Left ventricle myocardium inferior (tissue), 1 donor: ENCODE measurements around the gene PEMT. TPM values are rescaled to one million over a fixed set of nuclear protein-coding genes. Genes with fewer than 3 reads are reported as not detected.

Experiments
- DNase-seq: peaks from one replicate; pipeline ENCODE4 v3.0.0-alpha.2; 2020
- H3K27ac ChIP-seq: fragments of 200-600 bp; replicated peaks from 2 replicates; pipeline ENCODE4 v1.8.0; 2021
- H3K27me3 ChIP-seq: fragments of 200-600 bp; 2 replicates; pipeline ENCODE4 v1.8.0; 2021; ENCODE audit warnings: low read depth
- H3K36me3 ChIP-seq: fragments of 200-600 bp; 2 replicates; pipeline ENCODE4 v1.8.0; 2021
- H3K4me1 ChIP-seq: fragments of 200-600 bp; 2 replicates; pipeline ENCODE4 v1.8.0; 2021
- H3K4me3 ChIP-seq: fragments of 200-600 bp; 2 replicates; pipeline ENCODE4 v1.8.0; 2021; ENCODE audit warnings: mild to moderate bottlenecking, moderate library complexity
- H3K9me3 ChIP-seq: fragments of 200-600 bp; replicated peaks from 2 replicates; pipeline ENCODE4 v1.8.0; 2021
- intact Hi-C: fragments of 100-400 bp; cut with micrococcal nuclease; formaldehyde crosslinking; loops from one replicate; pipeline ENCODE4 v1.11.0; 2022
- total RNA-seq: library from RNA; stranded (reverse); fragmentation: NEBNext Ultra II Directional; extraction: Animal tissue kit (Norgen Biotek cat#: 25700); gene quantifications from one replicate; pipeline ENCODE4 v1.2.1, GENCODE V29; 2021
- TF ChIP-seq, protein P1 (sequence below): fragments of 200-600 bp; IDR thresholded peaks from 2 replicates; pipeline ENCODE4 v1.8.0; 2021; ENCODE audit warnings: antibody characterized with exemption, mild to moderate bottlenecking, borderline replicate concordance
- donor health status: DM: no; HTN: yes; CAD: no; lungs with severe emphysema.

Gene PEMT
- total RNA-seq, 1 donor from 2014 or later = 18.8 TPM

DNA sequence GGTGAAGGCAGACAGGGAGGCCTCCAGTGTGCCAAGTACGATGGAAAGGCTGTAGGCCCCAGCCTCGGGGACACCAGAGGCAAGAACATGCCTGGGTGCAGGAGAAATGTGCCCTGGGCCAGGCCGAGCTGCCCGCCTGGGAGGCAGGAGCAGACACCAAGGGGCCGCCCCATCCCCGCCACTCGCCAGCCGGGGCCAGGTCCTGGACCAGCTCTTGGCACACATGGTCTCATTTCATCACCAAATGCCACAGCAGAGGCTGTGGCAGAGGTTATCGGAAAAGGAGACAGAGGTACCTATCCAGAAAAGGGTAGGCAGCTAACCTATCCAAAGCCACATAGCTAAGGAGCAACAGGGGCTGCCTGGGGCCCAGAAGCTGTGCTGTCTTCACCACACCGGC is 31.3 kb downstream of the PEMT start:
- no peaks in the 10 kb centered on the region for H3K27me3 ChIP-seq
- peaks cover 33% of the 10 kb centered on the region for H3K4me1 ChIP-seq
- H3K4me3 ChIP-seq = no peak overlapping the region
- TF ChIP-seq, protein P1, sequence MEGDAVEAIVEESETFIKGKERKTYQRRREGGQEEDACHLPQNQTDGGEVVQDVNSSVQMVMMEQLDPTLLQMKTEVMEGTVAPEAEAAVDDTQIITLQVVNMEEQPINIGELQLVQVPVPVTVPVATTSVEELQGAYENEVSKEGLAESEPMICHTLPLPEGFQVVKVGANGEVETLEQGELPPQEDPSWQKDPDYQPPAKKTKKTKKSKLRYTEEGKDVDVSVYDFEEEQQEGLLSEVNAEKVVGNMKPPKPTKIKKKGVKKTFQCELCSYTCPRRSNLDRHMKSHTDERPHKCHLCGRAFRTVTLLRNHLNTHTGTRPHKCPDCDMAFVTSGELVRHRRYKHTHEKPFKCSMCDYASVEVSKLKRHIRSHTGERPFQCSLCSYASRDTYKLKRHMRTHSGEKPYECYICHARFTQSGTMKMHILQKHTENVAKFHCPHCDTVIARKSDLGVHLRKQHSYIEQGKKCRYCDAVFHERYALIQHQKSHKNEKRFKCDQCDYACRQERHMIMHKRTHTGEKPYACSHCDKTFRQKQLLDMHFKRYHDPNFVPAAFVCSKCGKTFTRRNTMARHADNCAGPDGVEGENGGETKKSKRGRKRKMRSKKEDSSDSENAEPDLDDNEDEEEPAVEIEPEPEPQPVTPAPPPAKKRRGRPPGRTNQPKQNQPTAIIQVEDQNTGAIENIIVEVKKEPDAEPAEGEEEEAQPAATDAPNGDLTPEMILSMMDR = no peak
- H3K36me3 ChIP-seq = no peaks in the 10 kb centered on the region
- no peaks in the 10 kb centered on the region for H3K9me3 ChIP-seq
- DNase-seq = no peak
- intact Hi-C loops = loop anchor here (10.0 kb wide), 1 partner anchor 55 kb away; no protein-coding TSS in a partner anchor
- no peak overlapping the region for H3K27ac ChIP-seq

DNA sequence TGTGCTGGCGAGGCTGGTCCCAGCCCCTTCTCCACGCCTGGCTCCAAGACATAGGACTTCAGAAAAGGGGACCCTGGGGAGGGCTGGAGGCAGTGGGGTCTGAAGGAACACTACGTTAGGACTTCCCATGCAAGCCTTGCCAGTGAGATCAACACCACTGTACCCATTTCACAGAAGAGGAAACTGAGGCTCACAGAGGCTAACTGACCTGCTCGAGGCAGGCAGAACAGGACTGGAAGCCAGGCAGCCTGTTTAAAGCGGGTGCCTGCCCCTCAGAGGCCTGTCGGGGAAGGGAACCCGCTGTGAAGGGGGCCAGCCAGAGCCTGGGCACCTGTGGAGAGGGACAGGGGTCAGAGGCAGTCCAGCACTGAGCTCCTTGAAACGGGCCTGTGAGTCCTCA is 32.3 kb downstream of the PEMT start:
- H3K27ac ChIP-seq = no peak overlapping the region
- intact Hi-C loops = no loop called here

DNA sequence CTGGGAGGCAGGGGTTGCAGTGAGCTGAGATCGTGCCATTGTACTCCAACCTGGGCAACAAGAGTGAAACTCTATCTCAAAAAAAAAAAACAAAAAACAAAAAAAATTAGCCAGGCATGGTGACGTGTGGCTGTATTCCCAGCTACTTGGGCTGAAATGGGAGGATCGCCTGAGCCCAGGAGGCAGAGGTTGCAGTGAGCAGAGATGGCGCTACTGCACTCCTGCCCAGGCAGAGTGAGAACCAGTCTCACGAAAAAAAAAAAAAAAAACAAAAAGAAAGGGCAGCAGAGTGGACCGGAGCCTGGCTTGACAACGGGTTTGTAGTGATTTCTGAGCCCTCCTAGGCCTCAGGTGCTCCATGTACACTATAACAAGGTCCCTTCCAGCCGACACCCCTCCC is 33.1 kb downstream of the PEMT start:
- Histone ChIP-seq H3K9me3 (no peaks in the 10 kb centered on the region), H3K4me3 (no peak overlapping the region), H3K36me3 (no peaks in the 10 kb centered on the region), H3K27me3 (no peaks in the 10 kb centered on the region), H3K4me1 (peaks cover 41% of the 10 kb centered on the region), H3K27ac (peak overlapping the region; percentile 64)
- DNase-seq = no peak
- TF ChIP-seq, protein P1 = no peak
- intact Hi-C loops = no loop called here

More for the DNA sequence above, 32.3 kb downstream of the PEMT start:
- no peak for DNase-seq
- Histone ChIP-seq H3K4me1 (peaks cover 34% of the 10 kb centered on the region), H3K4me3 (no peak overlapping the region), H3K27me3 (no peaks in the 10 kb centered on the region), H3K9me3 (no peaks in the 10 kb centered on the region), H3K36me3 (no peaks in the 10 kb centered on the region)
- TF ChIP-seq, protein P1 = no peak

DNA sequence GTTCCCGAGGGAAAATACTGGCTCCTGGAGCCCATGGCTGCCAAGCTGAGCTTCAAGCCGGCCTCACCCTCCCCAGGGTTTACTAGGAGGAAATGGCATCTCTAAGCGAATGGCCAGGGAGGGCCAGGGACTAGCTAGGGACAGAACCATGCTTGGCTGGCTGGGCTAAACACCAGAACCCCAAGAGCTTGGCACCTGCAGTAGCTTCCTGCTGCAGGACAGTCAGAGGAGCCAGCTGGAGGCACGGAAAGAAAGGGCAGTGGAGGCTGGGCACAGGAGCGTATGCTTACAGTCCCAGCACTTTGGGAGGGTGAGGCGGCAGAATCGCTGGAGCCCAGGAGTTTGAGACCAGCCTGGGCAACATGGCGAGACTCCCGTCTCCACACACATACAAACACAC is 33.7 kb downstream of the PEMT start:
- no peaks in the 10 kb centered on the region for H3K27me3 ChIP-seq
- intact Hi-C loops = no loop called here
- H3K9me3 ChIP-seq = no peaks in the 10 kb centered on the region
- H3K36me3 ChIP-seq = no peaks in the 10 kb centered on the region
- no peak overlapping the region for H3K4me3 ChIP-seq
- peak overlapping the region; percentile 64 for H3K27ac ChIP-seq
- TF ChIP-seq, protein P1 = no peak
- peaks cover 47% of the 10 kb centered on the region for H3K4me1 ChIP-seq
- peak; percentile 51 for DNase-seq

DNA sequence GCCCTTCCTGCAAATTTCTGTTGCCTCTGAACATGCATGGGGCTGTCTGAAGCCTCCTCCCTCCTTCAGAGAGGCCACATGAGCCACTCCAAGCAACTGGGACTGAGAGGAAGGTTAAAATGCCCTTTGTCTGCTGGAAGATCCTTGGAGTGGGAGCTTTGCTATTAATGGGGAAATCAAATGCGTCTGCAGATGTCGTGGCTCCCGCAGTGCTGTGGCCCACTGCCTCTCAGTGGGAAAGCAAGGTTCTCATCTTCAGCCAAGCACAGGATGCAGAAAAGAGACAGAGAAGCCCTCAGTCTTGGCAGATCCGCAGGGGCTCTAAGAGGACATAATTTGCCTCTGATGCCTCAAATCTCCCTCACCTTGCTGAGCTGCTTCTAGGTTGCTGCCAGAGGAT is 34.8 kb downstream of the PEMT start:
- intact Hi-C loops = no loop called here
- Histone ChIP-seq H3K36me3 (no peaks in the 10 kb centered on the region), H3K27ac (no peak overlapping the region), H3K4me3 (no peak overlapping the region), H3K9me3 (no peaks in the 10 kb centered on the region), H3K4me1 (peaks cover 51% of the 10 kb centered on the region), H3K27me3 (no peaks in the 10 kb centered on the region)
- DNase-seq = no peak
- TF ChIP-seq, protein P1 = no peak

DNA sequence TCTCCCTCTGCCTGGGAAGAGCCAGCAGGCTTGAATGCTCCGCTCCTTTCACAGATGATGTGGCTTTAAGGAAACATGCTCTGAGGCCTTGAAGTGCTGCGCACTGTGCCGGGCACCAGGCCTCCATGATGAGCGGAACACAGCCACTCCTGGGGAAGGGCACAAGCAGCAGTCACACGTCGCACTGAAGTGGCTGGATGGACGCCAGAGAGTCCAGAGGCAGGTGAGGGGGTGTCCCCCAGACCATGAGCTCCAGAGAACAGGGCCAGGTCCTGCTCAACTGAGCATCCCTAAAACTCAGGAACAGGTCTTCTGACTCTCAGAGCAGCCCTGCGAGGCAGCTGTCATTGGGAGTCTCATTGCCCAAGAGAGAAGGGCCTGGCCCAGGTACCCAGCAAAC is 35.6 kb downstream of the PEMT start:
- no peak for DNase-seq
- intact Hi-C loops = no loop called here

More for the DNA sequence above, 35.6 kb downstream of the PEMT start:
- H3K9me3 ChIP-seq = no peaks in the 10 kb centered on the region
- peaks cover 54% of the 10 kb centered on the region for H3K4me1 ChIP-seq
- TF ChIP-seq, protein P1 = no peak
- no peaks in the 10 kb centered on the region for H3K27me3 ChIP-seq
- no peaks in the 10 kb centered on the region for H3K36me3 ChIP-seq
- no peak overlapping the region for H3K27ac ChIP-seq
- H3K4me3 ChIP-seq = no peak overlapping the region
